ENCODE data around the gene FDX2.

Gene FDX2

DNA sequence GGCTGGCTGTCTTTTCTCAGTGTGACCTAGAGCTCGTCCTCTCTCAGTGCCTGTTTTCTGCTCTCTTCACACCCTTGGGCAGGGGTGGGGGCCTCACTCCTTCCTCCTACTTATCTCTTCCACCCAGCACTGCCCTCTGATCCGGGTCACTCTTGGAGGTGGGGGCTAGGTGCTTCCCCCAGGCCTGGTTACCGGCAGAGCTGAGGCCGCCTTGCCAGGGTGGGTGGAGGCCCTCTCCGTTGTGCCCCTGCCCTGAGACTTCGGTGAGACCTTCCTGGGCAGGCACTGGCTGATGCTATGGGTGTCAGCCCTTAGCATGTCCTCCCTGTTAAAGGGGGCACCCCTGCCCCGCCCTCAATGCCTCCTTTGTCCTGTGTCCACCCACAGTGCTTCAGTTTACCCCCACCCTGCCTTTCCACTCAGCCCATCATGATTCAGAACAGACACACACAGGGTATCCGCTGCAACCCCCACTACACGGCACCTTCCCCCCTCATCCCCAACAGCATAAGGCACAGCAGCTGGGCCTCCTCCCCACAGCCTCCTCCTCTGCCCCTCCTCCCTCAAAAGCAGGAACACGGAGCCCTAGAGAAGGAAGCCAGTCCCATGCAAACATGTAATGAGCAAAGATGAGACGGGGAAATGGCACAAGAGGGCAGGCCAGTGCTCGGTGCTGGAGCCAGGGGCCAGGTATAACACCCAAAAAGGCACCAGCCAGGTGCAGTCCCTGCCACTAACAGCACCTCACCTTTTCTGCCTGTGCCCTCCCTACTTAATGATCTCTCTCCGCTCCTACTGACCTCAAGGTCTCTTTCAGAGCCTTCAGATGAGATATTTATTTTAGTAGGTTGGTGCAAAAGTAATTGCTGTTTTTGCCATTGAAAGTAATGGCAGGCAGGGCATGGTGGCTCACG lies 16.0 kb downstream of the FDX2 start:
- DNase-seq = no peak

DNA sequence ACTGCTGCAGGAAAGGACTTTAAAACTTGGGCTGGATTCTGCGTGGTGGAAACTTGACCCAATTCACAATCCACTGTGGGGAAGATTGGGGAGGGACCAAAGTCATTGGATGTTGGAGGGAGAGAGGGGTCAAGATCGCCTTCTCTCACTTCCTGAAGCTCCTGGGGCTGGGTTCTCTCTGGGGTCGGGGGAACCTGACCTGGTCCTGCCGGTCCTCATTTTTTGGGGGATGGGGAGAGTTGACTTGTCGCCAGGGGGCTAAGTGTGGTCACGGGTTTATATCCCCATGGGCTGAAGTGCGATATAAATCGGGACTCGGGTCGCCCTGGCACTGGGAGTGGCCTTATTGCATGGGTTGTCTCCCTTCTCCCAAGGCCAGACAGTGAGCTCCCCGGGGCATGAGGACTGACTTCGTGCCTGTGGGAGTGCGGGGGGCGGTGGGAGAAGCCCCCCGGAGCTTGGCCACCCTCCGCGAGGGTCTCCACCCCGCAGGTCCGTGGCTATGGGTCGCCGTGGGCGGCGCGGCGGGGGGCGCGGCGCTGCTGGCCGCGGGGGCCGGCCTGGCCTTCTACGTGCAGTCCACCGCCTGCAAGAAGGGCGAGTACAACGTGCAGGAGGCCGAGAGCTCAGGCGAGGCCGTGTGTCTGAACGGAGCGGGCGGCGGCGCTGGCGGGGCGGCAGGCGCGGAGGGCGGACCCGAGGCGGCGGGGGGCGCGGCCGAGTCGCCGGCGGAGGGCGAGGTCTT lies 19.8 kb downstream of the FDX2 start:
- no peak for DNase-seq

DNA sequence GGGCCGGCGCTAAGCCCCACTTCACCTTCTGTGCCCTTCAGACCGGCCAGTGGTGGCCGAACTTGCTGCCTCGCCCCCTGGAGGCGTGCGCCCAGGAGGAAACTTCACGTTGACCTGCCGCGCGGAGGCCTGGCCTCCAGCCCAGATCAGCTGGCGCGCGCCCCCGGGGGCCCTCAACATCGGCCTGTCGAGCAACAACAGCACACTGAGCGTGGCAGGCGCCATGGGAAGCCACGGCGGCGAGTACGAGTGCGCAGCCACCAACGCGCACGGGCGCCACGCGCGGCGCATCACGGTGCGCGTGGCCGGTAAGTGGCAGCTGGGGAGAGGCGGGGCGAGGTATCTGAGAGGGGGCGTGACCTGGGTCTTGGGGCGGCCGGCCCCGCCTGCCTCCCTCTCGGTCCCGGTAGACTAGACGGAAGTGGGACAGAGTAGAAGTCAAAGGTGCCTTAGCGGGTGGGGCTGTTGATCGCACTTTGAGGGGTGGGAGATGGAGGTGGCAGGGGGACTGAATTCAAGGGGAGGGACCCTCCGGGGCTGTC lies 20.4 kb downstream of the FDX2 start:
- peak; percentile 58 for DNase-seq

DNA sequence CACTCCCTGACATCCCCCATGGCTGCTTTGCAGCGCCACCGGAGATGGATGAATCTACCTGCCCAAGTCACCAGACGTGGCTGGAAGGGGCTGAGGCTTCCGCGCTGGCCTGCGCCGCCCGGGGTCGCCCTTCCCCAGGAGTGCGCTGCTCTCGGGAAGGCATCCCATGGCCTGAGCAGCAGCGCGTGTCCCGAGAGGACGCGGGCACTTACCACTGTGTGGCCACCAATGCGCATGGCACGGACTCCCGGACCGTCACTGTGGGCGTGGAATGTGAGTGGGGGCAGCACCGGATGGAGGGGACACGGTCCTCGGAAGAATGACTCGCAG lies 21.5 kb downstream of the FDX2 start:
- DNase-seq = no peak

DNA sequence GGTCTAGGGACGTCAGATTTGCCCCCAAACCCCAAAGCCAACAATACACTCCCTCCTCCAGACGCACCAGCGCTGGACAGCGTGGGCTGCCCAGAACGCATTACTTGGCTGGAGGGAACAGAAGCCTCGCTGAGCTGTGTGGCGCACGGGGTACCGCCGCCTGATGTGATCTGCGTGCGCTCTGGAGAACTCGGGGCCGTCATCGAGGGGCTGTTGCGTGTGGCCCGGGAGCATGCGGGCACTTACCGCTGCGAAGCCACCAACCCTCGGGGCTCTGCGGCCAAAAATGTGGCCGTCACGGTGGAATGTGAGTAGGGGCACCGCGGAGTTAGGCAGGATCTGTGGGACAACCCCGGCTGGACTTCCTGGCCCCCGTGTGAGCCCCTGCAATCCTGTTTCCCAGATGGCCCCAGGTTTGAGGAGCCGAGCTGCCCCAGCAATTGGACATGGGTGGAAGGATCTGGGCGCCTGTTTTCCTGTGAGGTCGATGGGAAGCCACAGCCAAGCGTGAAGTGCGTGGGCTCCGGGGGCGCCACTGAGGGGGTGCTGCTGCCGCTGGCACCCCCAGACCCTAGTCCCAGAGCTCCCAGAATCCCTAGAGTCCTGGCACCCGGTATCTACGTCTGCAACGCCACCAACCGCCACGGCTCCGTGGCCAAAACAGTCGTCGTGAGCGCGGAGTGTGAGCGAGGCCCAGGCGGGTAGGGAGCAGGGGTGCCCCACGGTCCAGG lies 22.0 kb downstream of the FDX2 start:
- no peak for DNase-seq

DNA sequence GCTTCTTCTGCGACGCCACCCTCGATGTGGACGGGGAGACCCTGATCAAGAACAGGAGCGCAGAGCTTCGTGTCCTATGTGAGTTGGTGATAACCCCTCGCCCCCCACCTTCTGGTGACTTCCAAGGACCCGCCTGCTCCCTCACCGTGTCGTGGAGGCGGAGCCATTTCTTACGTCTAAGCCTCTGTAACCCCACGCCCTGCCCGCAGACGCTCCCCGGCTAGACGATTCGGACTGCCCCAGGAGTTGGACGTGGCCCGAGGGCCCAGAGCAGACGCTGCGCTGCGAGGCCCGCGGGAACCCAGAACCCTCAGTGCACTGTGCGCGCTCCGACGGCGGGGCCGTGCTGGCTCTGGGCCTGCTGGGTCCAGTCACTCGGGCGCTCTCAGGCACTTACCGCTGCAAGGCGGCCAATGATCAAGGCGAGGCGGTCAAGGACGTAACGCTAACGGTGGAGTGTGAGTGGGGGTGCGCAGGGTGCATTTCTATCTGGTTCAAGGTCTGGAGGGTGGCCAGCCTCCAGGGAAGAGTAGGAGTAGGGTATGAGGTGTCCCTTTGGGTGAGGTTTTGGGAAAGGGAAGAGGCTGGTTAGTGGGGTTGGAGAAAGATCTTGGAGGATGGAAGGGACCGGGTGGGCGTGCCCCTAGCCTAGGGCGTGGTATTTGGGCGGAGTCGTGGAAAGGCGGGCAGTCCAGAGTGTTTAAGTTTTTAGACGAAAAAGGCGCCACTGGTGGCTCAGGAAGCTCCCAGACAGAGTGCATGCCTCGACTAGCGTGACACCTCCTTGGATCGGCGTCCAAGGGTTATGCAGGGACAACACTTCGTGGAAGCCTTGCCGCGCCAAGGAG lies 22.8 kb downstream of the FDX2 start:
- no peak for DNase-seq

DNA sequence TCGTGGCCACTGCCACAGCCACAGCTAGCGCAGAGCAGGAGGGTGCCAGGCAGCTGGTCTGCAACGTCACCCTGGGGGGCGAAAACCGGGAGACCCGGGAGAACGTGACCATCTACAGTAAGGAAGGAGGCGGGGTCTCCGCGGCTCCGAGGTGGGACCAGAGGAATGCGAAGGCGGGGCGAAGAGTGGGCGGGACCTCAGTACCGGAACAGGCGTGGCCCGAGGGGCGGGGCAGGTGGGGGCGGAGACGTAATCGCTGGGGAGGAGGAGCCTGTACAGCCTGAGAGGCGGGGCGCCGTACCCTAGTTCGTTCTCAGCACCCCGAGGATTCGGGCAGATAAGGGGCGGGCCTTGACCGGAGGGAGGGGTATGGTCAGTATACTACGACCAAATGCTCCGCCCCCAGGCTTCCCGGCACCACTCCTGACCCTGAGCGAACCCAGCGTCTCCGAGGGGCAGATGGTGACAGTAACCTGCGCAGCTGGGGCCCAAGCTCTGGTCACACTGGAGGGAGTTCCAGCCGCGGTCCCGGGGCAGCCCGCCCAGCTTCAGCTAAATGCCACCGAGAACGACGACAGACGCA lies 23.5 kb downstream of the FDX2 start:
- DNase-seq = peak; percentile 45

DNA sequence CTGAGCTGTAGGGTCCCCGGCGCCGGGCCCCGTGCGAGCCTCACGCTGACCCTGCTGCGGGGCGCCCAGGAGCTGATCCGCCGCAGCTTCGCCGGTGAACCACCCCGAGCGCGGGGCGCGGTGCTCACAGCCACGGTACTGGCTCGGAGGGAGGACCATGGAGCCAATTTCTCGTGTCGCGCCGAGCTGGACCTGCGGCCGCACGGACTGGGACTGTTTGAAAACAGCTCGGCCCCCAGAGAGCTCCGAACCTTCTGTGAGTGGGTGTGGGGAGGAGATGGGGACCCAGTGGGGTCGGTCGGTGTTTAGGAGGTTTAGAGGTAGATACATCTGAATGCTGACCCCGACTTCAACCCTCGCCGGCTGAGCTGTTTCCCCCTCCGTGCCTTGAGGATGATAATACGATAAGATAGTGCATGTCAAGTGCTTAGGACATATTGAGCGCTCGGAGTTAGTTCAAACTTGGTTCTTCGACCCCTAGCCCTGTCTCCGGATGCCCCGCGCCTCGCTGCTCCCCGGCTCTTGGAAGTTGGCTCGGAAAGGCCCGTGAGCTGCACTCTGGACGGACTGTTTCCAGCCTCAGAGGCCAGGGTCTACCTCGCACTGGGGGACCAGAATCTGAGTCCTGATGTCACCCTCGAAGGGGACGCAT lies 24.1 kb downstream of the FDX2 start:
- DNase-seq = peak; percentile 27

DNA sequence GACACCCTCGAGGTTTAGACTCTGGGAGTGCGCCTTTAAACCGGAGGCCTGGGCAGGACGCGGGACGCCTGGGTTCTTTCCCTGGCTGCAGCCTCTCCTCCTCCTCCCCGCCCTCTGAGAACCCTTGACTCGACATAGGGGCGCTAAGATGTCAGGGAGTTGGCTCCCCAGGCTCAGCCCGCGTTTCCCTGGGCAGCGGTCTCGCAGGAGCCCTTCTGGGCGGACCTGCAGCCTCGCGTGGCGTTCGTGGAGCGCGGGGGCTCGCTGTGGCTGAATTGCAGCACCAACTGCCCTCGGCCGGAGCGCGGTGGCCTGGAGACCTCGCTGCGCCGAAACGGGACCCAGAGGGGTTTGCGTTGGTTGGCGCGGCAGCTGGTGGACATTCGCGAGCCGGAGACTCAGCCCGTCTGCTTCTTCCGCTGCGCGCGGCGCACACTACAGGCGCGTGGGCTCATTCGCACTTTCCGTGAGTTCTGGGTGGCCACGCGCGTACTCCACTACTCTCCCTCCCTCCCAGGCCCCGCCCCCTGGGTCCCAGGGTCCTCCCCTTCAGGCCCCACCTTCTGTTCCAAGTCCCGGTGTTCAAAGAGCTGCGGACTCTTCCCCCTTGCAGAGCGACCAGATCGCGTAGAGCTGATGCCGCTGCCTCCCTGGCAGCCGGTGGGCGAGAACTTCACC lies 24.8 kb downstream of the FDX2 start:
- peak; percentile 33 for DNase-seq

DNA sequence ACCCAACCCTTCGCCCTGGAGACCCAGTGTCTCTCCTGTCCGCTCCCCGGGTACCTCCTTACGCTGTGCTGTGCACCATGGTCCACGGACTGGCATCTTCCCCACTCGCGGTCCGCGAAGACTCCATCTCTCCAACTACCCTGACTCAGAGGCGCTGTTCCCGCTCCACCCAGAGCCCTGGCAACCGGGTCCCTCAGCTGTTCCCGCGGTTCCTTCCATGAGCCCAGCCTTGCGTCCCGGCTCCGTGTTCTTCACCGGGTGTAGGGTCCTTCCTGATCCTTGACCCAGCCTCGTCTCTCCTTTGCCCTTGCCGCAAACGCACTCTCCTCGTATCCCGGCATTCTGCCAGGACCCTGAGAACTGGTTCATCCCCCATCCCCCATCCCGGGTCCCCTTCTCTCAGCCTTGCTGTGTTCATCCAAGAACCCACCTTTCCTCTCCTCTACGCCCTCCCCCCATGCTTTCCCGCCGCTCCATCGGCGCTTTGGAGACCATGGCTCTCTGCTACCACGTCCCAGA lies 25.4 kb downstream of the FDX2 start:
- no peak for DNase-seq

DNA sequence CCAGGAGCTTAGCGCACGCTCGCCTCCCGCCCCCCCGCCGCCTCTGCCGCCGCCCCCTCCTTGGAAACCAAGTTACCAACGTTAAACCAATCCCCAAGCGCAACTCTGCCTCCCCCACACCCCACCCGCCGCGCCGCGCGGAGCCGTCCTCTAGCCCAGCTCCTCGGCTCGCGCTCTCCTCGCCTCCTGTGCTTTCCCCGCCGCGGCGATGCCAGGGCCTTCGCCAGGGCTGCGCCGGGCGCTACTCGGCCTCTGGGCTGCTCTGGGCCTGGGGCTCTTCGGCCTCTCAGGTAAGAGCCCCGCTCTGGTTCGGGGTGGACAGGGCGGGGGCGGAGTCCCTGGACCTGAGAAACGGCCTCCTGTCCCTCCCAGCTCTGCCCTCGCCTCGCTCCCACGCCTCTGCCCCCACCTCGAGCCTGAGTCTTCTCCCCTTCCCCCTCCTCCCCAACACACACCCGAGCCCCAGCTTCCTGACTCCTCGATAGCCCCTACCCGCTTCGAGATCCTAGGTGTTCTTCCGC lies 25.9 kb downstream of the FDX2 start, which contains the start of gene ICAM5:
ICAM5 (plus strand) TSS at position 117 of the 521 bp plus-strand sequence; CDS start at position 209, 92 bp downstream.
- peak; percentile 52 for DNase-seq

DNA sequence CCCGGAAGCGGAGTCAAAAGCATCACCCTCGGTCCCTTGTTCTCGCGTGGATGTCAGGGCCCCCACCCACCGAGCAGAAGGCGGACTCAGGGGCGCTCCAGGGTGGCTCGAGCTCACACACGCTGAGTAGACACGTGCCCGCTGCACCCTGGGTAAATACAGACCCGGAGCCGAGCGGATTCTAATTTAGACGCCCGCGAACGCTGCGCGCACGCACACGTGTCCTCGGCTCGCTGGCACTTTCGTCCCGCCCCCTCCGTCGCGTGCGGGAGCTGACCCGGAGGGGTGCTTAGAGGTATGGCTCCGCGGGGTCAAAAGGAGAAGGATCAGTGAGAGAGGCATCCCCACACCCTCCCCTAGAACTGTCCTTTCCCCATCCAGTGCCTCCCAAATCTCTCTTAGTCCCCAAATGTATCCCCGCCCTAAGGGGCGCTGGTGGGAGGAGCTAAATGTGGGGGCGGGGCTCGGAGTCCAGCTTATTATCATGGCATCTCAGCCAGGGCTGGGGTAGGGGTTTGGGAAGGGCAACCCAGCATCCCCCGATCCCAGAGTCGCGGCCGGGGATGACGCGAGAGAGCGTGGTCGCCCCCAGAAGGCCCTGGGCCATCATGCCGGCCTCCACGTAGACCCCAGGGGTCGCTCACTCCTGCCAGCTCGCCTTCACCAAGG lies 26.5 kb downstream of the FDX2 start:
- peak; percentile 74 for DNase-seq

DNA sequence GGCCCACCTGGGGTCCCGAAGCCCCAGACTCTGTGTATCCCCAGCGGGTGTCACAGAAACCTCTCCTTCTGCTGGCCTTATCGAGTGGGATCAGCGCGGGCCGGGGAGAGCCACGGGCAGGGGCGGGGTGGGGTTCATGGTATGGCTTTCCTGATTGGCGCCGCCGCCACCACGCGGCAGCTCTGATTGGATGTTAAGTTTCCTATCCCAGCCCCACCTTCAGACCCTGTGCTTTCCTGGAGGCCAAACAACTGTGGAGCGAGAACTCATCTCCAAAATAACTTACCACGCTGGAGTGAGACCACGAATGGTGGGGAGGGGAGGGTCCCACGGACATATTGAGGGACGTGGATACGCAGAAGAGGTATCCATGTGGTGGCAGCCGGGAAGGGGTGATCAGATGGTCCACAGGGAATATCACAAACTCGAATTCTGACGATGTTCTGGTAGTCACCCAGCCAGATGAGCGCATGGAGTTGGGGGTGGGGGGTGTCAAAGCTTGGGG lies 27.1 kb downstream of the FDX2 start:
- DNase-seq = peak; percentile 14

DNA sequence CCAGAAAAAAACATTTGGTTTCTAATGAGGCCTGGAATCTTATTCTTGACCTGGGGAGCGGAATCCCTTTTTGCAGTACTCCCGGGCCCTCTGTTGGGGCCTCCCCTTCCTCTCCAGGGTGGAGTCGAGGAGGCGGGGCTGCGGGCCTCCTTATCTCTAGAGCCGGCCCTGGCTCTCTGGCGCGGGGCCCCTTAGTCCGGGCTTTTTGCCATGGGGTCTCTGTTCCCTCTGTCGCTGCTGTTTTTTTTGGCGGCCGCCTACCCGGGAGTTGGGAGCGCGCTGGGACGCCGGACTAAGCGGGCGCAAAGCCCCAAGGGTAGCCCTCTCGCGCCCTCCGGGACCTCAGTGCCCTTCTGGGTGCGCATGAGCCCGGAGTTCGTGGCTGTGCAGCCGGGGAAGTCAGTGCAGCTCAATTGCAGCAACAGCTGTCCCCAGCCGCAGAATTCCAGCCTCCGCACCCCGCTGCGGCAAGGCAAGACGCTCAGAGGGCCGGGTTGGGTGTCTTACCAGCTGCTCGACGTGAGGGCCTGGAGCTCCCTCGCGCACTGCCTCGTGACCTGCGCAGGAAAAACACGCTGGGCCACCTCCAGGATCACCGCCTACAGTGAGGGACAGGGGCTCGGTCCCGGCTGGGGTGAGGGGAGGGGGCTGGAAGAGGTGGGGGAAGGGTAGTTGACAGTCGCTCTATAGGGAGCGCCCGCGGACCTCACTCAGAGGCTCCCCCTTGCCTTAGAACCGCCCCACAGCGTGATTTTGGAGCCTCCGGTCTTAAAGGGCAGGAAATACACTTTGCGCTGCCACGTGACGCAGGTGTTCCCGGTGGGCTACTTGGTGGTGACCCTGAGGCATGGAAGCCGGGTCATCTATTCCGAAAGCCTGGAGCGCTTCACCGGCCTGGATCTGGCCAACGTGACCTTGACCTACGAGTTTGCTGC lies 28.7 kb downstream of the FDX2 start, which contains the start of gene ICAM4:
ICAM4 (plus strand) TSS at position 153 of the 935 bp plus-strand sequence; CDS start at position 211, 58 bp downstream.
- peak; percentile 30 for DNase-seq

DNA sequence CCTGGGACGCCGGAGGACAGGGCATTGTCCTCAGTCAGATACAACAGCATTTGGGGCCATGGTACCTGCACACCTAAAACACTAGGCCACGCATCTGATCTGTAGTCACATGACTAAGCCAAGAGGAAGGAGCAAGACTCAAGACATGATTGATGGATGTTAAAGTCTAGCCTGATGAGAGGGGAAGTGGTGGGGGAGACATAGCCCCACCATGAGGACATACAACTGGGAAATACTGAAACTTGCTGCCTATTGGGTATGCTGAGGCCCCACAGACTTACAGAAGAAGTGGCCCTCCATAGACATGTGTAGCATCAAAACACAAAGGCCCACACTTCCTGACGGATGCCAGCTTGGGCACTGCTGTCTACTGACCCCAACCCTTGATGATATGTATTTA lies 30.4 kb downstream of the FDX2 start:
- no peak for DNase-seq

DNA sequence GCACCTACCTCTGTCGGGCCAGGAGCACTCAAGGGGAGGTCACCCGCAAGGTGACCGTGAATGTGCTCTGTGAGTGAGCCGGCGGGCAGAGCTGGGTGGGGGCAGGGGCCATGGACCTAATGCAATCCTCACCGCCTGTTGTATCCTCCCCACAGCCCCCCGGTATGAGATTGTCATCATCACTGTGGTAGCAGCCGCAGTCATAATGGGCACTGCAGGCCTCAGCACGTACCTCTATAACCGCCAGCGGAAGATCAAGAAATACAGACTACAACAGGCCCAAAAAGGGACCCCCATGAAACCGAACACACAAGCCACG lies 30.9 kb downstream of the FDX2 start:
- DNase-seq = no peak

DNA sequence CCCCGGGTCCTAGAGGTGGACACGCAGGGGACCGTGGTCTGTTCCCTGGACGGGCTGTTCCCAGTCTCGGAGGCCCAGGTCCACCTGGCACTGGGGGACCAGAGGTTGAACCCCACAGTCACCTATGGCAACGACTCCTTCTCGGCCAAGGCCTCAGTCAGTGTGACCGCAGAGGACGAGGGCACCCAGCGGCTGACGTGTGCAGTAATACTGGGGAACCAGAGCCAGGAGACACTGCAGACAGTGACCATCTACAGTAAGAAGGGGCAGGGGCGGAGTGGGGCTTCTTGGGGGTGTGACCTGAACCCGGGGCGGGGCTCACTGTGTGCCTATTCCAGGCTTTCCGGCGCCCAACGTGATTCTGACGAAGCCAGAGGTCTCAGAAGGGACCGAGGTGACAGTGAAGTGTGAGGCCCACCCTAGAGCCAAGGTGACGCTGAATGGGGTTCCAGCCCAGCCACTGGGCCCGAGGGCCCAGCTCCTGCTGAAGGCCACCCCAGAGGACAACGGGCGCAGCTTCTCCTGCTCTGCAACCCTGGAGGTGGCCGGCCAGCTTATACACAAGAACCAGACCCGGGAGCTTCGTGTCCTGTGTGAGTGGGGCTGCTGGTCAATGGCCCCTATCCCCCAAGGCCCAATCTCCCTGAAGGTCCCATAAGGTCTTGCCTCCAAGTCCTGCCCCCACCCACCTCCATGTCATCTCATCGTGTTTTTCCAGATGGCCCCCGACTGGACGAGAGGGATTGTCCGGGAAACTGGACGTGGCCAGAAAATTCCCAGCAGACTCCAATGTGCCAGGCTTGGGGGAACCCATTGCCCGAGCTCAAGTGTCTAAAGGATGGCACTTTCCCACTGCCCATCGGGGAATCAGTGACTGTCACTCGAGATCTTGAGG lies 31.5 kb downstream of the FDX2 start:
- no peak for DNase-seq
